GM19395 (cell line): ENCODE results near the gene POTEF.
"Not testable (repeated sequence)": the region's sequence is repeated elsewhere in the genome, so short reads cannot be mapped to it uniquely, and the experiment has no call there.

ENCODE experiments used
- ATAC-seq: cut with Tn5 transposase; IDR thresholded peaks from one replicate; pipeline ENCODE4 v1.9.1; 2021; ENCODE audit warnings: mild to moderate bottlenecking, moderate library complexity; ENCODE audit not compliant: unreplicated experiment

Gene POTEF

DNA sequence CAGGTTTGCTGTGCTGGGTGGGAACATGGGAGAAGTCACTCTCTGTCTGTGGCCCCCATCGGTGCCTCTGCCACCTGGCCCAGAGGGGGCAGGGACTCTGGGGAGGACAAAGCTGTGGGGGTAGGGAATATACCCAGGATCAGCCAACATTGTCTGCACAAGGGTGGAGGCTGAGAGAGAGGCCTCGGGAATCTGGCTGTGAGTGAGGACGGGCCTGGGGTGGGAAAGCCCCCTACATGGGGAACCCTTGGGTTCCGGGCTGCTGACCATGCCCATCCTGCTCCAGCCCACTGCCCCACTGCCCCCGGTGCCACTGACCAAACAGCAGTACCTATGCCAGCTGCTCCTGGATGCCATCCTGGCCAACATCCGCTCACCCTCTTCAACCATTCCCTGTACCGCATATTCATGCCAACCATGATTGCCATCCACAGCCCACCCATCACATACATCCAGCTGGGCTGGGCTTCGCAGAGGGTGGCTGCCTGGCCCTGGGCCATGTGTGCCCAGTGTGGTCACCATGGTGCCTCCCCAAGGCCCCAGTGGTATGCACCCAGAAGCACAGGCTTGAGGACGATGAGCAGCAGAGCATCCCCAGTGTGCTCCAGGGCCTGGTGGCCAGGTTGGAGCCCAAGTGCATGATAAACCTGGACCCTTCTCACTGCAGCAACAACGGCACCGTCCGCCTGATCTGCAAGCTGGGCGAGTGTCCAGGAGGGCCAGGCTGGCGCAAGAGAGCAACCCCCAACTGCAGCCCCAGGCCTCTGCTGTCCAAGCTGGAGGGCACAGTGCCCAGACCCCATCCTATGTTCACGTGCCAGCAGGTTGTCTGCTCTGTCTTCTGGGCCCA is 6.9 kb upstream of the POTEF start:
- ATAC-seq, result no peak

DNA sequence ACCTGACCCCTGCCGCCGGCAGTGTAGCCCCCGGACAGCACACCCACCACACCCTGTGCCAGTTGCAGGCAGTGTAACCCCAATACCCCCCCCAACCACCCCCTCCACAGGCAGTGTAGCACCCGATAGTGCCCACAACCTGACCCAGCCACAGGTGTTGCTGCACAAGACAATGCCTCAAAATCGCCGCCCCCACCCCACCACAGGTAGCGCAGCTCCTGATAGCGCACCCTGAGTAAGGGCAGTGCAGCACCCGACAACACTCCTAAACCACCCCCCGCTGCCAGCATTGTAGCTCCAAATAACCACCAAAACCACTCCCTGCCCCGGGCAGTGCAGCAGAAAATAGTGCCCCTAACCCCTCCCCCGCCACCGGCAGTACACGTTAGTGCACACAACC is 558 bp downstream of the POTEF start:
- ATAC-seq, result not testable (repeated sequence)

- ATAC-seq, result not testable (repeated sequence)
These were observed 1.3 kb downstream of the POTEF start for GRCh38 chr2:130127726-130128125.

DNA sequence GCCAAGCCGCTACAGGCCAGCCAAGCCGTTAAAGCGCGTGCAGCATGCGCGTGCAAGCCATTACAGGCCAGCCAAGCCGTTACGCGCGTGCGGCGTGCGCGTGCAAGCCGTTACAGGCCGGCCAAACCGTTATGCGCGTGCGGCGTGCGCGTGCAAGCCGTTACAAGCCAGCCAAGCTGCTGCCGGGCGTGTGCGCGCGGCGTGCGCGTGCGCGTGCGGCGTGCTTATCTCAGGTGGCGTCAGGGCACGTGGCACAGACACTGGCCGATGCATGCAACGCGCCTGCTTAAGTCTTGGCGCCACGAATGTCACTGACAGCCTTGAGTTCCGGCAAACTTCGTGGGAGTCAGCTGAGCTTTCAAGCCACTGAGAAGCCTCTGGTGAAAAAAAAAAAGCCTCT is 8.1 kb downstream of the POTEF start:
- ATAC-seq, result not testable (repeated sequence)

GRCh38 chr2:130102597-130103363 is 26.2 kb downstream of the POTEF start:
- ATAC-seq, result not testable (repeated sequence)

DNA sequence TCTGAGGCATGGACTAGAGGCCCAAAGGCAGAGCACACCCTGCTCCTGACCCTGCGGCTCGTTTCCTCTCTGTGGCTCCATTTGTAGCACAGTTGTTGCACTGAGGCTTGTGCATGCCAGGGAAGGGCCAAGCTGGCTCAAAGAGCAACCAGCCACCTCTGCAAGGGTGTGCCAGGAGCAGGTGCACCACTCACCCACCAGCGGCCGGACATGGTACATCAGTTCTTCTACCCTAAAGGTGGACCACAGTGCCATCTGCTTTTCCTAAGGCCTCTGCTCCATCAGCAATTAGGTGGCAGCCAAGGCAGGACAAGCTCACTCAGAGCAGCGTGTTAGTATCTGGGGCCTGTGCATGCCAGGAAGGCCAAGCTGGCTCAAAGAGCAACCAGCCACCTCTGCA is 66.4 kb downstream of the POTEF start:
- ATAC-seq, result not testable (repeated sequence)

DNA sequence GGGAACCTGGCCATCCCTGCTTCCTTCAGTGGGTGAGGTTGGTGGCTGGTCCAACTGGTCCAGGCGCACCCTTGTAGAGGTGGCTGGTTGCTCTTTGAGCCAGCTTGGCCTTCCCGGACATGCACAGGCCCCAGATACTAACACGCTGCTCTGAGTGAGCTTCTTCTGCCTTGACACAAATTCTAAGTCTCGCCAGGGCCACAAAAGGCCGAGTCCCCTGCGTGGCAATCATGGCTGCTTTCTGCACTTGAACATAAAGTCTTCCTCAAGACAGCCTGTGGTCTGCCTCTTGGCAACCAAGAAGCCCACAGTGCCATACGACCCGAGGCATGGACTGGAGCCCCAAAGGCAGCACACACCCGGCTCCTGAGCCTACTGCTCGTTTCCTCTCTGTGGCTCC is 69.0 kb downstream of the POTEF start:
- not testable (repeated sequence) for ATAC-seq

- not testable (repeated sequence) for ATAC-seq
These were observed 72.7 kb downstream of the POTEF start for GRCh38 chr2:130056336-130056735.

- not testable (repeated sequence) for ATAC-seq
These were observed 75.7 kb downstream of the POTEF start for GRCh38 chr2:130053217-130053911.

DNA sequence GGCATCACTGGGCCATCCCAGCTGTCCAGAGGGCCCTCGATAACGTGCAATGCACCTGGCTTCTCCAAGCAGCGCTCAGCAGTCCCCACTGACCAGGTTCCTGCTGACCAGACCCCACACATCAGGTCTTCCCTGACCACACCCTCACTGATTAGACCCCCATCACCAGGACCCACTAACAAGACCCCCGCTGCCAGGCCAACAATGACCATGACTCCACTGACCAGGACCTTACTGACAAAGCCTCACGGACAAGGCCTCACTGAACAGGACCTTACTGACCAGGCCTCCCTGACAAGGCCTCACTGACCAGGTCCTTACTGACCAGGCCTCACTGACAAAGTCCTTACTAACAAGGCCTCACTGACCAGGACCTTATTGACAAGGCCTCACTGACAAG is 76.6 kb downstream of the POTEF start:
- ATAC-seq, result not testable (repeated sequence)

GRCh38 chr2:130048422-130048821 is 80.6 kb downstream of the POTEF start:
- ATAC-seq, result not testable (repeated sequence)

DNA sequence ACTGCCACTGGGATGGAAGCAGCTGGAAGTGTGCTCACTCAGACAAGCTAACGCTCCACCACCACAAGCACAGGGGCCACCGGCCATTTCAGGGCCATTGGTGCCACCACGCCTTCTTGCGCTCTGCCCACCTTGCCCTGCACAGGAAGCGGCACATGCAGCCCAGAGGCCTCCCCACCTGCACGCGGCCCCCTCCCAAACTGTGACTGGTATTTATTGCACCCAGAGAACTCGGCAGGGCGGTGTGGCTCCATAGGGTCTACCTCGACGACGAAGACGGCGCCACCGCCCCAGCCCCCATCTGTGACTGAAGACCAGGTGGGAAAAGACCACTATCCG is 90.8 kb downstream of the POTEF start:
- not testable (repeated sequence) for ATAC-seq

DNA sequence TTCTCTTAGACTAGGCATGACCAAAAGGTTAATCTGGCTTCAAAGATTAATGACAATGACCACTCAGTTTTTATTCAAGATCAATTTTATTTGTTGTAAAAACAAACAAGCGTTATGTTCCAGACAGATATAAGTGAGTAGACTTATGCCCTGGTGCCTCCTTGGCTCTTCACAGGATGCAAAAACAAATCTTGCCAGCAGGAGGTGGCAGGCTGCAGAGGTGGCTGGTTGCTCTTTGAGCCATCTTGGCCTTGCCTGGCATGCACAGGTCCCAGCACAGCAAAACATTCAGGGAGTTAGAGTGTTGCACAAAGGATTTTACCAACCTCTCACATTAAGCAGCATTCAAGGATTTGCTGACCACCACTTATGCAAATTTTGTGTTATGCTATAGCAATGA is 103.1 kb downstream of the POTEF start:
- ATAC-seq, result not testable (repeated sequence)
